ENCODE measurements around the gene PERP.
"Not testable (repeated sequence)": the region's sequence is repeated elsewhere in the genome, so short reads cannot be mapped to it uniquely, and the experiment has no call there.

Gene PERP

DNA sequence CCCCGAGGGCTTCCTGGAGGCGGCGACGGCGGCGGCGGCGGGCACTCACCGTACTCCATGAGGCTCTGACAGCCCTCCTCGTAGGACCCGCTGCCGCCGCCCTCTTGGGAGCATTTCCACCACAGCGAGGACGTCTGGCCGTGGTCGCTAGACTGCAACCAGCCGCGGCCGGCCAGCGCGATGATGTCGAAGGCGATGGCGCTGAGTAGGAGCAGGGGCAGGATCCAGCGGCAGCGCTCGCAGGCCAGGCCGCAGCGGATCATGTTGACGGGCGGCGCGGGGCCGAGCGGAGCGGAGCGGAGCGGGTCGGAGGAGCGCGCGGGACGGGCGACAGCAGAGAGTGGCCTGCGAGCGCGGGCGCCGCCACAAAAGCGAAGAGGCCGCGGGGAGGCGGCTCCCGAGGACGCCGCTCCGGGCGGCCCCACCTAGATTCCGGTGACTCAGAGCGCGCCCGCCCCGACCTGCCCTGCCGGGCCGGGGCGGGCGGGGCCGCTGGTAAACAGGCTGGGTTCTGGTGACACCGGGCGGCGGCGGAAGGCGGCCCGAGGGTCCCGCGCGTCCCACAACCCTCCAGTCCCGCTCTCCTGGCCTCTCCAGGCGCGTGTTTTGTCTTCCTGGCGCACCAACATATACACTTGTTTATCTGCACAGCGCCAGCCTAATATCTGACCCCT, at the start of gene PERP:
Gene PERP, minus strand, starts transcription at position 342 of the 674 bp plus-strand sequence. Its CDS starts 79 bp downstream, at position 263.
- peak; percentile 57 for DNase-seq (ENCODE audit: low read depth)

DNA sequence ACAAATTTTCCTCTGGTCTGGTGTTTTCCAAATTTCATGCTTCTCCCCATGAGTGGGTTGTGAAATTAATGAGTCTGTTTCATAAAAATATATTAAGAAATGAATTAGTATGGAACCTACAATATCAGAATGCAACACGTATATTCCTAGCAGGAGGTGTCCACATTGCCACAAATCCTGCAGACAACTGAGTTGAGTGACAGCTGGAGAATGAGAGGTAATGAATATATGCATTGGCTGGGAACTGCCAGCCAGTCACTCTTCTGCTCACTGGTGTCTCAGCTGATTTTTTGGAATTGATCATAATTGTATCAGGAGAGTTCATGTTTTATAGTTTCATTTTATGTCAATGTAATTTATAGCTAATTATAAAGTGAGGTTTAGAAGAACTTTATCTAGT, 48.2 kb upstream of the PERP start:
- DNase-seq (ENCODE audit: low read depth): no peak

DNA sequence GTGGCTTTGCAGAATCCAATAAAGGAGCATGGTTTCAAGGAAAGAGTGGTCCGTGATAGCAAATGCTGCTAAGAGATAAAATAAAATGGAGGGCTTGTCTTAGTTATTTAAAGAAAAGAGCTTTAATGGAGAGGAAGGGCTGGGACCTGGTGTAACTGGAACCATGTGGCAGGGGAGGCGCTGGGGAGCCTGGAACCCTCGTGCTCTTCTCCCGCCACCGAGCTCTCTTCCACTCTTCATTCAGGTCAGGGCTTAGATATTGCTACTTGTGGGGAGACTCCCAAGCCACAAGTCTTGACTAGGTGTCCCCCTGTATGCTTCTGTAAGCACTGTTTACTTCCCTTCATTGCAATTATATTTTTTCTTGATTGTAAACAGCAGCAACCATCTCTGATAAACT, 39.3 kb upstream of the PERP start:
- DNase-seq (ENCODE audit: low read depth): no peak

DNA sequence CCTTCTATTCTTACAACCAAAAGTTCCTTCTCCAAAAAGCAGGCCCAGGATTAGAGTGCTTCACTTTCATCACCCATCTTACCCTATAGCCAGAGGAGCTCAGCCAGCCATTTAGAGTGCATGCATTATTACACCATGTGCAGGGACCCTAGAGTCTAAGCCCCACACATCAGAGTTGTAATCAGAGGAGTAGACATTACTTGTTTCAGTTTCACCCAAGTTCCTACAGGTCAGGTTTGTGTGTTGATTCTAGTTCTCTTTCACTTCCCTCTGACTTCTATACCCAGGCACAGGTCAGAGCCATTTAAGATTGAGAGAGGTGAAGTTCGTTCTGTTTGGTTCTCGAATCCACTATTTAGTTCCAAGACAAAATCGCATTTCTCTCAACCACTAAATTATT, 38.2 kb upstream of the PERP start:
- no peak for DNase-seq (ENCODE audit: low read depth)

DNA sequence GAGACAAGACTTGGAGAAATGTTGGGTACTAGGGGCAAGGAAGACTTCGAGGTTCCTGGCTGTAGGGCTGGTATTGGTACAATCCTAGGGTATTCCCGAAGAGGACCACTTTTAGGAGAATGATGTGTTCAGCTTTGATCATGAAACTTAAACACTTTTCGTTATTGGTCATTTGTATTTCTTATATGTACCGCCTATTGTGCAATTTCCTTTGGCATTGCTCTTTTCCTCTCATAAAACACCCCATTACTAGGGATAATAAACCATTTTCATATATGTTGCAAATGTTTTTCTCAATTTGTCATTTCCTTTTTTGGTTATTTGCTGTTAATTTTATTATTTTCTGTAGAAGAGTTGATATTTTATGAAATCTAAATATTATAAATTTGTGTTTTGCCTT, 35.6 kb upstream of the PERP start:
- DNase-seq (ENCODE audit: low read depth): no peak

DNA sequence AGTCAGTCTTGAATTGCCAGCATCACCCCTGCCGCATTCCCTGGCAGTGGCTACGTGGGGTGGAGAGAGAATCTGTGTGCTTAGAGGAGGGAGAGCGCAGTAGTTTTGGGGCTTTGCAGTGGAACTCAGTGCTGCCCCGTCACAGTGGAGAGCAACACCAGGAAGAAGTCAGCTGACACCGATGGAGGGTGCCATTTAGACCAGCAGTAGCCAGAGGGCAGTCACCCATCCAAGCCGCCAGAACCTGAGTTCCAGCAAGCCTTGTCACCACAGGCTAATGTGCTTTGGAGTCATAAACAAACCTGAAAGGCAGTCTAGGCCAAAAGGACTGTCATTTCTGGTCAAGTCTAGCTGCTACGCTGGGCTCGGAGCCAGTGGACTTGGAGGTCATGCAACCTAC, 22.0 kb upstream of the PERP start:
- no peak for DNase-seq (ENCODE audit: low read depth)

DNA sequence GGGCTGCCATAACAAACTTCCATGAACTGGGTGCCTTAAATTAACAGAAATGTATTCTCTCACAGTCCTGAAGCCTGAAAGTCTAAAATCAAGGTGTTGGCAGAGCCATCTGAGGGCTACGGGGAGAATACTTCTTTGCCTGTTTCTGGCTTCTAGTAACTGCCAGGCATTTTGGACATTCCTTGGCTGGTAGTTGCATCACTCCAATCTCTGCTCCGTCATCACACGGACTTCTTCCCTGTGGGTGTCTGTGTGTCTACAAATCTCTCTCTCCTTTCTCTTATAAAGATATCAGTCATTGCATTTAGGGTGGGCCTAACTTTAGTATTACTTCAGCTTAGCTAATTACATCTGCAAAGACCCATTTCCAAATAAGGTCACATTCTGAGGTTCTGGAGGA, 20.9 kb upstream of the PERP start:
- DNase-seq (ENCODE audit: low read depth): no peak

DNA sequence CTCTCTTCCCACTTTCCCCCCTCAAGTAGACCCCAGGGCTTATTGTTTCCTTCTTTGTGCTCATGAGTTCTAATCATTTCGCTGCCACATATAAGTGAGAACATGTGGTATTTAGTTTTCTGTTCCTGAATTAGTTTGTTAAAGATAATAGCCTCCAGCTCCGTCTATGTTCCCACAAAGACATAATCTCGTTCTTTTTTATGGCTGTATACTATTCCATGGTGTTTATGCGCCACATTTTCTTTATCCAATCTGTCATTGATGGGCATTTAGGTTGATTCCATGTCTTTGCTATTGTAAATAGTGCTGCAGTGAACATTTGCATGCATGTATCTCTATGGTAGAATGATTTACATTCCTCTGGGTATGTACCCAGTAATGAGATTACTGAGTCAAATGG, 16.9 kb upstream of the PERP start:
- DNase-seq (ENCODE audit: low read depth): no peak

DNA sequence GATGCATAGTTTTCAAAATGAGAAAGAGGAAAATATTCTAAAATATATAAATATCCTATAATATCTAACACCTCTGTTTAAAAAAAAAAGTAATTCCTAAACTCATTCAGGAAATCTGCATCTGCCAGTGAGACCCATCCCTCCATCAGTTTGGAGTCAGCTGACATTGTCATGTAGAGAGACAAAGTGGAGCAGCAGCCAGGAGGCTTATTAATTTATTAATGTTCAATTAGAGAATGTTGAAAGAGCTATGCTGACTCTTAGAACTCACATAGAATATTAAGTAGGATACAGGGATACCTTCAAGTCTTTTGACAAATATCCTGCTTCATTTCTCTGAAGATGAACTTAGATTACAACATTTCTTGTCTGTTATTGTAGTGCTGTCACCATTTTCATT, 12.8 kb upstream of the PERP start:
- no peak for DNase-seq (ENCODE audit: low read depth)

DNA sequence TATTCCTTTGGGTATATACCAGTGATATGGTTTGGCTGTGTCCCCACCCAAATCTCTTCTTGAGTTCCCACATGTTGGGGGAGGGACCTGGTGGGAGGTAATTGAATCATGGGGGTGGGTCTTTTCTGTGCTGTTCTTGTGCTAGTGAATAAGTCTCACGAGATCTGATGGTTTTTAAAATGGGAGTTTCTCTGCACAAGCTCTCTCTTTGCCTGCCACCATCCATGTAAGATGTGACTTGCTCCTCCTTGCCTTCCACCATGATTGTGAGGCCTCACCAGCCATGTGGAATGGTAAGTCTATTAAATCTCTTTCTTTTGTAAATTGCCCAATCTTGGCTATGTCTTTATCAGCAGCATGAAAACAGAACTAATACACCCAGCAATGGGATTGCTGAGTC, 12.0 kb upstream of the PERP start:
- not testable (repeated sequence) for DNase-seq (ENCODE audit: low read depth)

DNA sequence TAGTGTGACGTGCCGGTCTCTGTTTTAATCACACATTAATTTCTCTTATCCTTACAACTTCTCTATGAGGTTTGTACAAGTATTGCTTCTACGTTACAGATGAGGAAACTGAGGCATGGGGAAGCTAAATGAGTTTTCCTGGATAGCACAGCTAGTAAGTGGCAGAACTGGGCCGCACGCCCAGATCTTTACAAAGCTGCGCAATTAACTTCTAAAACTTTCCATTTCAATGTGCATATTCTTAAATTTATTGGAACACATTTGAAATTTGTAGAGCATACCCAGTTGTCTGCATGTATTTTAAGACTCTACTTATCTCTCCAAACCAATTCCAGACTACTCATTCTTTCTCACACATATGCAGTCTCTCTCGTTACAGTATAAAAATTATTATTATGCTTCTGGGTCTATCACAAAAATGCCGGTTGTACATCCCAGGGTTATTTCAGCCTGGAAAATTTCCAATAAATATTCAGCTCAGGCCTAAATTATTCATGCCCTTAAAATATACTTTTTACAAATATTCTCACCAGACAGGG, 10.2 kb upstream of the PERP start:
- no peak for DNase-seq (ENCODE audit: low read depth)

DNA sequence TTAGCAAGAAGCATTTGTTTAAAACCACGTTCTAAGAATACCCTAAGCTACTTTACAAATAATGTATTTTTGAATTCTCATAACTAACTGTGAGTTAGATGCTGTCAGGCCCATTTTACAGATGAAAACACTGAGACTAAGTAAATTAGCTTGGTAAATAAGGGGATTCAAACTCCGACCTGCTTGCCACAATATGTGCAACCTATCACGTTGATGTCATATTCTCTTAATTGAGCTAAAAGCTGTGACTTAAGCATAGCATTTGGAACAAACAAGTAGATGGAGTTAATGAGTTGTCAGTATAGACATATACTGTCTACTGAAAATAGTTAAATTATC, 9.4 kb upstream of the PERP start:
- no peak for DNase-seq (ENCODE audit: low read depth)

DNA sequence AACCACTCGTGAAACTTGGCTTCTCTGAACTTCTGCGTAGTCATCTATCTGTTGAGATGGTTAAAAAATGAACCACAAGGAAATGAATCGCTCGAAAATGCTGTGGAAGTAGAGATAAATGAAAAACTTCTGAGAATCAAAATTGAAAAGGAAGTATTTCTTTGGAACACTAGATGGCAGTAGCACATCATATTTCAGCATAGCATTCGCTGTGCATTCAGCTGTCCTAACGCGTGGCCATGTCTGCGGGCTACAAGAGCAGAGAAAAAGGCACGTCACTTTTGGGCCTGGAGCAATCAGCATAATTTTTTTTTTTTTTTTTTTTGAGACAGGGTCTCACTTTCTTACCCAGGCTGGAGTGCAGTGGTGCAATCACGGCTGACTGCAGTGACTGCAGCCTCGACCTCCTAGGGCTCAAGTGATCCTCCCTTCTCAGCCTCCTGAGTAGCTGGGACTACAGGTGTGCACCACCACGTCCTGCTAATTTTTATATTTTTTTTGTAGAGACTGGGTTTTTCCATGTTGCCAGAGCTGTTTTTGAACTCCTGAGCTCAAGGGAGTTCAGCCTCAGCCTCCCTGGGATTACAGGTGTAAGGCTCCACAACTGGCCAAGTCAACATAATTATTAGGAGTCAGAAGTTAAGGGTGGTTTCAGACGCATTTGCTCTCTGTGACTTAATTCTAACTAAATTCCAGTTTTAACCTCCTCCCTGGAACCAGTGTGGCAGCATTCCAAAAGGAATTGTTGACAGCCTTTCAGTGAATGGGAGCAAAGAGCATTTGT, 8.8 kb upstream of the PERP start:
- peak; percentile 6 for DNase-seq (ENCODE audit: low read depth)

DNA sequence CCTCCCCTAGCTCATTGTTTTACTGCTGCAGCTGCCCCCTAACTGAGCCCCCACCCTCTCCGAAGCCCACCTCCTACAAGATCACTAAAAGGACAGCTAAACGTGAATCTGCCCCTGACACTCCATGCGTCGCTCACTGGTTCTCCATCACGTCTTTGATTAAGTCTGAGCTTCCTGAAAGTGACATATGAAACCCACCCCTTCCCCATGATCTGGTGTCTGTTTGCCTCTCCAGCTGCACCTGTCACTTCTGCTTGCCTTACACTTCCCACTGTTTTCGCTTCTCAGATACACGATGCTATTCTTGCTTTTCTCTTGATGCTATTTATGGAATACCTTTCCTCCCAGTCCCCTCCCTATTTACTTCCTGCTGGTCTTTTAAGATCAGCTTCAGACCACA, 8.0 kb upstream of the PERP start:
- DNase-seq (ENCODE audit: low read depth): no peak

DNA sequence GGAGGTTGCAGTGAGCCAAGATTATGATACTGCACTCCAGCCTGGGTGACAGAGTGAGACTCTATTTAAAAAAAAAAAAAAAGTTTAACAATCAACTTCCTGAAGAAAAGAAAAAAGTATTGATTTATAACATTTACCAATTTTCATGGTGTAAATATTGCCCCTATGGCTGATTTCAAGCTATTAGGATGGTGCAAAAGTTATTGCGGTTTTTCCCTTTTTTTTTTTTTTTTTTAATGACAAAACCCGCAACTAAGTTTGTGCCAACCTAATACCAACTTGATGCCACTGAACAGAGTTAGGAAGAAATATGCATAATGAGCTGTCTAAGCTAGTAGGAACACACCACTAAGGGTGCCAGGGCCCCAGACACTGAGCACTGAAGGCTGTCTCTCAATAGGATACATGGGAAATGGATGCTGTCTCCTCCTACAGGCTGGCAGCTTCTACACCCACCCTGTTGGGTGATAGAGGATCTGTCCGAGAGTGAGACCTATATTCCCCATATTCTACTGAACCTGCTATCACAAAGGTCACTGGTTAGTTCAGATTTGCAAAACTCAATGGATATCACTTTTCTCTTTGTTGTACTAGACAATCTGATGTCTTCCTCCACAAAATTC, 6.5 kb upstream of the PERP start:
- DNase-seq (ENCODE audit: low read depth): no peak

DNA sequence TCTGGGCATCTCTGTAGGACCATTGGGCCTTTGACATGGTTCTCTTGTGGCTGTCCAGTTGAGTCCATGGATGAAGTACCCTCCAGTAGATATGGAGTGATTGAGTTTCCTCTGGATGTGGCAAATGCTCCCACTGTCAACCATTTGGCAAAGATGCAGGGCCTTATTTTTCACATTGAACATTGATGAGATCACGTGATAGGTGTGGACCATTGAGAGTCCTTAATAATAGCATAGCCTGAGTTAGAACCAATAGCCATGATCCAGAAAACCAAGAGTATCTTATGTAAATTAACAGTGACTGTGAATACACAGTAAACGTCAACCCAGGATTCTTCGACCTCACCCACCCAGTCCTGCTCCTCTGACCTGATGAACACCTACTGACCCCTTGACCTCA, 3.0 kb upstream of the PERP start:
- no peak for DNase-seq (ENCODE audit: low read depth)

DNA sequence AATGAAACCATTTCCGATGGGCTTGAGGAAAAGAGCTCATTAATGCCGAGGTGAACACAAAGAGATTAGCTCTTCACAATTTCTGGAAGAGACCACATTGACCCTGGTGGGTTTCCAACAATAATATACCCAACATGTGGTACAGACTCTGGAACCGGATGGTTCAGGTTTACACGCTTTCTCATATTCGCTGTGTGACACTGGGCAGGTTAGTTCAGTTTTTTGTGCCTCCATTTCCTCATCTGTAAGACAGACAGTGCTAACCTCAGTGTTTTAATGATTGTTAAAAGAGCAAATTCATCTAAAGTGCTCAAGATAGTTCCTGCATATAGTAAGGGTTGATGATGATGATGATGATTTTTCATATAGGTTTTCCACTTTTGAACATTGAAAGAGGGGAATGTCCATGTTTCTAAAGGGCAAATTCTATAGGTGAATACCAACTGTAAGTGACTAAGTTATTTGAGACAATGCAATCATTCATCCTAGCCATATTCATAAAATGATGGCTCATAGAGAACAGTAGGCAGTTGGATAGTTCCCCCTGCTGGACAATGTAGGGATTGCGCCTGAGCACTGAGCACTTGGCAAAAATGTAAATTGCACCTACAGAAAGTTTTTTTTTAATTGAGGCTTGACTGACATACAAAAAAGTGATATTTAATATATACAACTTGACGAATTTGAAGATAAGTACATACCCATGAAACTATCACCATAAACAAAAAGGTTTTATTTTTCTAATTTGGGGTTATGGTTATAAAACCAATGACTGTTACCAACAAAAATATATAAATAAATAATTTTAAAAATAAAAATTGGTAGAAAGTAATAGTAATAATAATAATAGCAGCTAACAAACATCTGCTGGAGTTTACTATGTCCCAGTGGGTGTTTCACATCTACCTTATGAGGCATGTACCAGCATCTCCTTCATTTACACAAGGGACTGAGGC, 2.1 kb upstream of the PERP start:
- peak; percentile 64 for DNase-seq (ENCODE audit: low read depth)

DNA sequence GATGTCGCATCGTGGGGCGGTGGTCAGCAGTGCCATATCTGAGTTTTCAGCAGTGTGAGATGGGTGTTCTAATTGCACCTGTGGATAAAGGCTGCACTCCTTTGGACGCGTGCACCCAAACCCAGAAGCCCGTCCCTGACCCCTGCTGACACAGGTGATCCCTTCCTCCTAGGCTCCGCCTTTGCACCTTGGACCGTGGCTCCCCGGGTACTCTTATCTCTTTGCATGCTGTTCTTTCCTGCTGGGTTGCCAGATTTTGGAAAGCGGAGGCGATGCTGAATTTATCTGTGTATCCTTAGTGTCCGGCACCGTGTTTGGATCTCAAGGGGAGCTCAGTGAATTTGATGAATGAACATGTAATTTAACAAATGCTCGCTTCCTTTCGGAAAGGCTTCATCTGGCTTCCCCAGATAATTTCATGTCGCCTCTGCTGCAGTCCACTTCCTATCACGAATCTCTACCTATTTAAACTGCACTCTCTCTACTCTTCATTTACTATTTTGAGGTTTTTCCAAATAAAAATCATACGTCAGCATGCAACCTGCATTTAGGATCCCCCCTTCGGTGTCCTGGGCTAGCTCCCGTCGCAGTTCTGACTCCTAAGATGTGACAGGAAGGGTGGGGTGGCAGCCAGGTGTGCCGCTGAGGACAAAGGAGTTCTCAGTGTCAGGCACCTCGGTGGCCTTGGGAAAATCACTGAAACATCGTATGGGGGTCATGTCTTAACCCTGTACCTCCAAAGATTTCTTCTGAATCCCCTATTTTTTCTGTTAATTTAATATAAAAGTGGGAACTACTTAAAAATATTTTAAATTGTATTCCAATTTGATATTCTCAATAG, 753 bp upstream of the PERP start:
- no peak for DNase-seq (ENCODE audit: low read depth)

DNA sequence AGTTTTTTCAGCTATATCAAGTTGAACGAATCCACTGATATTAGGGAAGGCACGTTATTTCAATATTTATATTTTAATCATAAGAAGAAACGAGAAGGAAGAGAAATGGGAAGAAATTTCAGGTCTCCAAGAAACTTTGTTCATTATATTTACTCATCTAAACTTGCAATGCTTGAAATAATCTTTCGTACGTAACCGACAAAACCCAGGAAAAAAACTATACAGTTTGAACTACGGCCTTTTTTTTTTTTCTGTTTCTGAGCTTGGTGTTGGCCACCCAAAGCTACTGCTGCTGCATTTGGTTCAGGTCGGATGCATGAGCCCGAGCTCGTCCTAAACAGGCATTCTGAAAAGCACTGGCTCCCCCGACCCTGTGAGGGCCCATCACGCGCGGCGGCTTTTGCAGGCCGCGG, 548 bp downstream of the PERP start:
- peak; percentile 17 for DNase-seq (ENCODE audit: low read depth)

DNA sequence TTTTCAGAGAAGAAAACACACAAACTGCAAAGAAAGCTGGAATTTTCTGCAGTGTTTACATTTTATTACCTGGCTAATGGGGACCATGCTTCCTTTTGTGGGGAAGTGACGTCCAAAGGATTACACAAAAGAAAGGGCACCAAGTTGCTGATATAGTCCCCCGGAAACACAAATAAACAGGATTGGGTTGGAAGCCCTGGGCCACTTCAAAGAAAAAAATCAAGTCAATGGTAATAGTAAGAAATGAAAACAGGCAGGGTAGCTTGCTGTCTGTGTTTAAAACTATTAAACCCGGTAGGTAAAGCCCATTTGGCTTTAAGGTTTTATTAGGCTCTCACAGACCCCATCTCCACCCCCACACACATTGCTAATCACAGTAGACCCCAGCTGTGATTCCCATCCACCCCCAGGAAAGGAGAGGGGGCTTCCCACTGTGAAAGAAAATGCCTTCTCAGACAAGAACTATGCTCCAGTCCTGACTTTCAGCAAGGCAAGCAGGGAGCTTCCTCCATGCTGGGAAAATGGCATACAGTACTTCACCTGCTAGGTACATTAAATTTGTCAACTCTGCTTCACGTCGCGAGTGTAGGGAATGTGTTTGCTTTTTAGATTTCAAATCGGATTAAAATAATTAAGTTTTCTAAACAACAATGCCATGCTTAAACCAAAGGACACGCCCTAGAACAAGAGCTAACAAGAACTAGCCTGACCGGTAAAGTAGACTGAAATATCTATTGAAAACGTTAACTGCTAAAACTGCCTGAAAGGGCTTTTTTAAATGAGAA, 1.1 kb downstream of the PERP start:
- DNase-seq (ENCODE audit: low read depth): no peak

Data from stimulated activated CD8-positive, alpha-beta memory T cell treated with anti-CD3 and anti-CD28 coated beads, Interleukin-4, amount 100 ng/mL, for 24 hours (primary cell).